NOMO-1 treated with dmso at 0.1 percent for 144 hours (cell line): Measurements from ENCODE around the gene MYL1.

Experiments used
- DNase-seq: peaks from one replicate; lab custom pipeline; 2025; ENCODE audit not compliant: unreplicated experiment; lab: John Stamatoyannopoulos, UW

MYL1 gene

DNA sequence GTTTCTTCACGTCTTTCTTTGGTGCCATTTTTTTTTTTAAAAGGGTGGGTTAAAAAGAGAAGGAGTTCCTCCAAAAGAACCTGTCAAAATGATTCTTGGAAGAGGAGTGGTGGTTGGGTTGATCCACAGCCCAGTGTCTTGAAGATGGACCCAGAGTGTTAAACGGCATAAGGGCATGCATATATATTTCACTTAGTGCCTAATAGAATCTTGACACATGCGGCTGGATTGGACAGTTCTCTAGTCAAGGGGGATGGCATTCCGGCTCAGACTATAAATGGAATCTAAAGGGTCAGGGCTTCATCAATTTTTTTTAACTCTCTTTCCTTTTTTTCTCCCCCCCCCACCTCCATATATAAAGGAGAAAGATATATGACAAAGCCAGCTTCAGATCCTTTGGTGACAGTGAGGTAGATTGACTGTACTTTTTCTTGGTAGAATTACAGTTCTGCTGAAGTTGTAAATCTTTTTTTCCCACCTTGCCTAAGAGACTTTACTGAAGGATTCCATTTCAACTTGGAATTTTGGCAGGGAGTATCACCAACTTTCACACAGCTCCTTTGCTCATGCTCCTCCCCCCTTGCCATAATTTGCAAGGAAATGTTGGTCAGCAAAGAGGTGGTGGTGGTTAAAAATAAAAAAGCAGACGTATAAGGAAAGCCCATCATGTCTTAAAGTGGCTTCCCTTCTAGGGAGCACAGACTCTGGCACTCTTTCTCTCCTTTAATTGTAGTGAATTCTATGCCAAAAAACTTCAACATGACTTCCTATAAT lies at the start of gene MYL1:
Gene MYL1, minus strand, starts transcription at position 160 of the 774 bp plus-strand sequence. Its CDS starts 132 bp downstream, at position 28.
- DNase-seq = no peak

DNA sequence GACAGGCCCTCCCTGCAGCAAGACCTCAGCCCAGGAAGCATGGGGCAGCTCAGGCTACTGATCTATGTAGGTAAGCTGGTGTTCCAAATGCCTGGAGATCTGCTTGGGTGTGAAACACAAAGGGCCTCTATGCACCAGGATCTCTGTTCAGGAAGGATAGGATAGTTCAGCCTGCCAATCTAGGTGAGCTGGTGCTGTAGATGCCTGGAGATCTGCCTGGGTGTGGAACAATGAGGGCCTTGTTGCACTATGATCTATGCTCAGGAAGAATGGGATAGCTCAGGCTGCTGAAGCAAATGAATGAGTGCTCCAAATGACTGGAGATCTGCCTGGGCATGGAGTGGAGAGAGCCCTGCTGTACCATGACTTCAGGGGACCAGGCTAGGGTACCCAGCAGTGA lies 48.9 kb upstream of the MYL1 start:
- DNase-seq = no peak

DNA sequence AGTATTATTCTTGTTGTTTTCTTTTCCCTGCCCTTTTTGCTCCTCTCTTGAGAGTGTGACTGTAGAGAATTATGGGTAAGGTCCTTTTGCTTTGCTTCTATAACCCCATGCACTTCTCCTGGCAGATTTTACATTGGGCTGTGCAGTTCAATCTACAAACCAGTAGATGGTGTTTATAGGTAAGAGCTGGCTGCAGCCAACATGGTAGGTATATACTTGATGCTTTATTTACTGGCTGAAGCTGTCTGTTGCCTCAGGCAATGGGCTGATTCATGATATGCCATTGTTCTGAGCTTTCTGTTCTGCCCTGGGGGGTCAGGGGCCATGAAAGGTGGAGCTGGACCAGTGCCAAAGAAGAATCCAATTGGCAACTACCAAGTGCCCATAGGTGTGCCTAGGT lies 48.3 kb upstream of the MYL1 start:
- DNase-seq = no peak

DNA sequence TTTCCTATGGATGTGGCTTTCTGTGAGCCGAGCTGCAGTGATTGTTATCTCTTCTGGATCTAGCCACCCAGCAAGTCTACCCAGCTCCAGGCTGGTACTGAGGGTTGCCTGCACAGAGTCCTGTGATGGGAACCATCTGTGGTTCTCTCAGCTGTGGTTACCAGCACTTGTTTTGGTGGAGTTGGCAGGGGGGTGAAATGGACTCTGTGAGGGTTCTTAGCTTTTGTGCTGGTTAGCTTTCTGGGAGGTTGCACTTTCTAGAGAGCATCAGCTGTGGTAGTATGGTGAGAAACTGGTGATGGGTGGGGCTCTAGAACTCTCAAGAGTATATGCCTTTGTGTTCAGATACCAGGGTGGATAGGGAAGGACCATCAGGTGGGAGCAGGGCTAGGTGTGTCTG lies 45.4 kb upstream of the MYL1 start:
- DNase-seq = no peak

DNA sequence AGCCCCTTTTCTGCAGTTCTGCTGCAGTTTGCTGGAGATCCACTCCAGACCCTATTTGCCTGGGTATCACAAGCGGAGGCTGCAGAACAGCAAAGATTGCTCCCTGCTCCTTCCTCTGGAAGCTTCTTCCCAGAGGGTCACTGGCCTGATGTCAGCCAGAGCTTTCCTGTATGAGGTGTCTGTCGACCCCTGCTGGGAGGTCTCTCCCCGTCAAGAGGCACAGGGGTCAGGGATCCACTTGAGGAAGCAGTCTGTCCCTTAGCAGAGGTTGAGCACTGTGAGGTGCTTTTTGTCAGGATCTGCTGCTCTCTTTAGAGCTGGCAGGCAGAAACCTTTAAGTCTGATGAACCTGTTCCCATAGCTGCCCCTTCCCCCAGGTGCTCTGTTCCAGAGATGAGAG lies 42.0 kb upstream of the MYL1 start:
- no peak for DNase-seq

DNA sequence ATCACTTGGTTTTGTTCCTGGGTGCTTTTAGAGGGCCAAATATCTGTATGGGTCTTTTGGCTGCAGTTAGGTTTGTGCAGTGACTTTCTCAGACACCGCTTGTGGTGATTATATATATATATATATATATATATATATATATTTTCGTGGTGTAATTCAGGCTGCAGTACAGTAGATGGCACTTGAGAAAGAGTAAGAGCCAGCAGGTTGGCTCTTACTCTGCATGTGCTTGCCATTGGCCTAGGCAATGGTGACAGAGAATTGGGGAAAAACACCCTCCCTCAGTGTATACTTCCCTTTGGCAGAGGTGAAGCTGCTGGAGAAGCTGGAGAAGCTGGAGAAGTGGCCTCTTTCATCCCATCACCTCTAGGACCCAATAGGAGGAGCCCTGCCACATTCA lies 22.2 kb upstream of the MYL1 start:
- DNase-seq = no peak

DNA sequence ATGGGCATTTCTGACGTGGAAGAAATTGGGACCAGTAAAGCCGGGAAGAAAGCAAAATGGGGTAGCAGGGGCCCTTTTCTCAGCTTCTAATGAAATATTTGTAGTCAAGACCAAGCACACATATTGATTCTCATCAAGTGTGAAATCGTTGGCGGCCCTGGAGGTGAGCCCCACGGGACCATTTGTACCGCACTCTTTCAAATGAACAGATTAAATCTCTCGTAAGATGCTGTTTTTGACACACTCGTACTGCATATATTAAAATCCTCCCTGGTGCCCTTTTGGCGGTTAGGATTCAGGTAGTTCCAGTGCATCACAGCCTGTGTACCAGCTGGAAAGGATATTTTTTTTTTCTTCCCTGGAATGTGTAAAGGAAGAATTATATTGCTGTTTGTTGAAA lies 9.9 kb upstream of the MYL1 start:
- DNase-seq = no peak

DNA sequence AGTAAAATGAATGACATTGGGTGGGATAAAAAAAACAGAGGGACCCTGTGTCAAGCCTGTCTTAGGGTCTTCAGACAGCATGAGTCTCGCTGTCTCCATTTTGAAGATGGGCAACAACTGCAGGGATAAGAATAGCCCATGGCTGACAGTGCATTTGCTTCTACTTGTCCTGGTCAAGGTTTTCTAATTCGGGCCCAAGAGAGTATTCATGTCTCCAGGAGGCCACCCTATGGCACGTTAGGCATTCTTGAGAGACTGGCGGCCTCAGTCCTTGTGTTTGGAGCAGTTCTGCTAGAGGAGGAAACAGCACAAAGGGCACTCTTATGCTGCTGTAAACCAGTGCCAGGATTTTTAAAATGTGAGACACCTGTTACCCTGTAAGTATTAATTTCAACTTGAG lies 9.5 kb upstream of the MYL1 start:
- DNase-seq = no peak

DNA sequence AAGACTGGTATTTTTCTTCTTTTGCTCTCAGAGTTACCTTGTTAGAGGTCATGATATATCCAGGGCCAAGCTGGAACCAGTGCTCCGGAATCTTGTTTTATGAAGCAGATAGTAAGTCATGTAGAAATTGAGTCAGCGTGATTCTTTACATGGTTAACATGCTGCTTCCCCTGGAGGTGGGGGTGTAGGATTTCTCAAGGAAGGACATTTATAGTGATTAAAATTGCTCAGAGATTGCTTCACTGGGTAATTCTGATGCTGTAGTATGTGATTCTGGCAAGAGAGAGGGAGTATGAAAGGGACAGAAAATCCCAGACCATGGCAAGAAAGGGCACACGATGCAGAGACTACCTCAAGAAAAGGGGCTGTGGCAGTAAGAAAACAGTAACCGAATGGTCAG lies 8.0 kb upstream of the MYL1 start:
- DNase-seq = no peak

DNA sequence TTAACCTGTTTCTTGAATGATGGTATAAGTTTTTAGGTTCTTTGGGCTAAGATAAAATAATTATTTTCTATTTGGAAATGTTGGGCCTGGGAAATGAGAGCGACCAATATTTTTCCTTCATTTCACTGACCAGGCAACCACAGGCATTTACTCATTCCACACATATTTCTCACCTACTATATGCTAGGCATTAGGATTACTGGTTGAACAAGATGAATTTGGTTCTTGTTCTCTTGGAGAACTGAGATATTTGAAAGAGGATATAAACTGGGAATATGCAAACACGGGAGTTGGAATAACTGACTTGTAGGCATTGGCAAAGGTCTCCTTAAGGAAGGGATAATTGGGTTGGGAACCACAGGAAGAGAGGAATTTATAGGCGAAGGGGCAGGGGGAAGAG lies 3.9 kb upstream of the MYL1 start:
- DNase-seq = no peak

DNA sequence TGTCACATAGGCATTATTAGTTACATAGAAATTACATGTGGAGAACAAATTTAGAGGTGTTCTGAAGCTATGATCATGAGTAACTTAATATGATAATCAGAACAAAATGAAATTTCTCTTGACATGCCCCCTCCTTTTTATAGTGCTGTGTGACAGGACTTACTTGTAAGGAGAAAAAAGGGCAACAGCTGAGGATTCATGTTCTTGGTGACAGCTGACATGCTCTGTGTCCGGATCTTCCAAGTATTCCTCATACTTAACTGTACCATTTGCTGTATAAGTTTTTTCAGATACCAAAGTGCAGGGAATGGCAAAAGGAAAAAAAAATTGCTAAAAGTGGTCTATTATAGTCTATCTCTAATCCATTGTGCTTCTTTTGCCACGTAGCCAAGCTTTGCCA lies 3.5 kb upstream of the MYL1 start:
- DNase-seq = no peak

DNA sequence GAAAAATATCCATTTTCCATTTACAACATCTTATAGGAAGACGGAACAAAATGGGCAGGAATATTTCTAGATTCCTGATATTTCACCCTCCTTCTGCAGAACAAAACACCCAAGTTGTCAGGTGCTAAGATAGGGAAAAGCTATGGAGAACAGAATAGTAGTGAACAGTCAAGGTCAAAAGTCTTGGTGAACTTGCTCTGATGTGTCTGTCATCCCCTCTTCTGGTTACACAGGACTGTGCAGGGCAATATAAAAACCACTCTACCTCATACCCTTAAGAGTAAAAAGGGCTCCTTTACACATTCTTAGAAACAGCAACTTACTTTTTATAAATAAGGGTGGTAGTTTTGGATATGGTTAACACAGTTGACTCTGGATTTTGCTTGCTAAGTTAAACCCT lies 4.4 kb downstream of the MYL1 start:
- DNase-seq = no peak

DNA sequence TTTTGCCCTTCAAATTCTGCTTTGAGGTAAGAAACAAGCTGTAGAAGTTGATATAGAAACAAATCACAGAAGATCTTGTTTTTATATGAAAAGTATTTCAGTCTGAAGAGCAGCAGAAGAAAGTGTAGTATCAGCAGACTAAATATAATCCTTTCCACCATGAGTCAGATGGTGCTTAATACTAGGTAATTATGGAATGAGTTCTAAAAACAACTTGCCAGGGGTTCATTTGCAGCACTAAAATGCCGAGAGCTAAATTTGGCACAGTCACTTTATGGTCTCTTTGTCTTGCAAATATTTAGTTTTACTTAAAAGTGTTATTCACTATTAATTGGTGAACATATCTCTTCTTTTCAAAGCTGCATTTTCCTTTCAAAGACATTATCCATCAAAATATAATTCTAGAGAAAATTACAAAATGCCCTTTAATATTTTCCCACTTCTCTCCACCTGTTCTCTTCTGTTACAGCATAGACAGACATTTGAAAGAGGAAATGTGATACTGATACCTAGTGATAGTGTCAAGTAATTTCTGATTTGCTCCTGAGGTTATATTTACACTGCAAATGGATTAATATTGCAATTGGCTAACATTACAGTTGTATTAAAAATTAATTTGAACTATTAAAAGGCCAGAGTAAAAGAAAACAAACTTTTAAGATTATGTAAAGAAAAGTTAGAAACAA lies 5.3 kb downstream of the MYL1 start:
- no peak for DNase-seq

DNA sequence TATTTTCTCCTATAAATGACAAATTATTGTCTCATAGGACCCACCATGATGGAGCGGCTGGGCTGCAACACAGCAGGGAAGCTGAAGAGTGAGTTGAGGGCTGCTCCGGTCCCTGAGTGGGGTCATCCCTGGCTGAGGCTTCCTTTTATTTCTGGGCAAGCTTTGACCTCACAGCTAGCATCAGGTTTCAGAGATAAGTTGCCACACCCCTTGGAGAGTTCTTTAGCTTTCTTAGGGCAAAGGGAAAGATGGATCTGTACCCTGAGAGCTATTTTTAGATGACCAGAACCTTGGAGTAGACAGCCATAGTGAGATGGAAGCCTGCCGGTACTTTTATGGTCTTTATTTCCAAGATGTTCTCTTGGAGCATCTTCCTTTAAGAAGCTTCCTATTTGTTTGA lies 11.5 kb downstream of the MYL1 start:
- no peak for DNase-seq

DNA sequence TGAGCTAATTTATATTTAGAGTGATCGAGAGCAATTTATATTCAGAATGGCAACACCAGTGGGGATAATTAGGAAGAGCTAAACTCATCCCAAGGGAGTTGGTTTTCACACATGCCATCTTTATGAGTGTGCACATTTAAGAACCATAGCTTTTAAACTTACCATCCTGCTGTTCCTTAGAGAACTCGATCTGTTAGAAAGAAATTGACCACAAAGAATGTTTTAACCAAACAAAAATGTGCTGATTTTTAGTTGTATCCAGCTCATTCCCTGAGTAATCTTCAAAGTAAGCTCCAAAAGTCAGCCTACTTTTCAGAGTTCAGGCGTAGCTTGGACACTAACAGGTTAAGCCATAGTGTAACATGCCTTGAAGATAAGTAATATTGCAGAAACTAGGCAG lies 12.6 kb downstream of the MYL1 start:
- DNase-seq = no peak

DNA sequence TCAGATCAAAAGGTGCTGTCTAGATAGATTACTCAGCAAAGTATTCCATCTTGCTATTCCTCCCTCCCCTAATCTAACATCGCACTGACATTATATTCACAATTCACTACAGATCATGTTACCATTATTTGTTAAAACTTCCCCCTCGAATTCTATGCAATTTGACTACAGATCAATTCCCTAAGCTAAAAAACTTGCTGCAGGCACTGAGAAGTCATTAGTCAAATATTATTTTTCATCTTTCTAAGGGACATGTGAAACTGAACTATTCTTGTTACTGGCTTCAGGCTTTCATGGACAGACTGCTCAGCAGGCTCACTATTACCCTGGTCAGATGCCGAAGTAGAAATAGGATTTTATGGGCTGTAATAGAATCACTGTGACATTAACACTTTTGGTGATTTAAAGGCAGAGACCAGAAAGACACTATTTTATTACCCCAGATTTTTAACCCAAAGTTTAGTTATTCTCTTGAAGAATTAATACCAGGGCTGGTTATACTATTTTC lies 15.1 kb downstream of the MYL1 start:
- no peak for DNase-seq

DNA sequence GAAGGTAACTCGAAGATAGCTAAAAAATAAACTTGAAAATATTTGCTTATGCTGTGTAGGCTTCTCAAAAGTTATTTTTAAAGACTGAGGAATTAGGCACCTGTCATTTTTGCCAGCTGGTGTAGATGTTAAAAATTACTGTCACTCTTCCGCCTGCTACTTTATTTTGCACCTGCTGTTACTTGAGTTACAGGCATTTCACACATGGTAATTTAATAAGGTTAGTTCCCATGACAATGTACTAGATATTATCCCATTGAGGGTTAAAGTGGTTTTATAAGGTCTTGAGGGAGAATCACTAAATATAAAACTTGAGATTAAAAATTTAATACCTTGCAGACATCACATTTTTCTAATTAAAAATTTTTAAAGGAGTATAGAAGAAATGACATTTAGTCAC lies 26.6 kb downstream of the MYL1 start:
- no peak for DNase-seq

DNA sequence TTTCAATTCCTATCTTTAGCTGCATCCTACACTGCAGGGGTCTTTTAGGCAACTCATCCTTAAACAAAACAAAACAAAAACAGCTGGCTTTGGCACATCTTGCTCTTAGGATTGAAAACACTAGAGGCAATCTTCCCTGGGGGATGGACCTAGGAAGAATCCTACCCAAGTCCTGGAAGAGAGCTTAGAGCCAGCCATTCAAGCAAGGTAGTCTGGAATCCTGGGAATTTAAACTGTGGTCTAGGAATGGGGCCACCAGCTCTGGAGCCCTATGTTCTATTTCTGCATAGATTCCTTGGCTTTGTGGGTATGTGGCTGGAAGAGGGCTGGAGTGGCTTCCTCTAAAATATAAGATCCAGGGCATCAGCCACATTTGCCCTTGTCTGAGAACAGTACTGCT lies 27.7 kb downstream of the MYL1 start:
- DNase-seq = no peak

DNA sequence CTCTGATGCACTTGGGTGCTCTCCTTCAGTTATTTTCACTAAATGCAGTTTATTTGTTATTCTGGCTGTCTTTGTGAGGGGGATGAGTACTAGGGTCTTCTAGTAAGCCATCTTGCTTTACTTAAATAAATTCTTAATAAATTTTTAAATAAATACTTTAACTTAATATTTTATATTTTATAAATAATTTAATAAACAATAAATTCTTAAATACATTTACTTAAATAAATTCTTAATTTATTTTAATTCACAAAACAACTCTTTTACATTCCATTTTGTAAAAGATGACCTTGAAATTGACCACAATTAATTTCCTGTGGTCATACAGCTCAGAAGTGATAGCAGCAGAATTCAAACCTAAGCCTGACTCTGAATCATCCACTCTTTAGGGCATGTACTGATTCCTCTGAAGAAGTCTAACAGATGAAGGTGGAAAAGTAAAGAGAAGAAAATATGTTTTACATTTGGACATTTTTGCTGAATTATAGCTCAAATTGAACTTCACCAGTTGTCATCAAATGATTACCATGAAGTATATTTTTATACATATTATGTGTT lies 28.8 kb downstream of the MYL1 start:
- DNase-seq = no peak

DNA sequence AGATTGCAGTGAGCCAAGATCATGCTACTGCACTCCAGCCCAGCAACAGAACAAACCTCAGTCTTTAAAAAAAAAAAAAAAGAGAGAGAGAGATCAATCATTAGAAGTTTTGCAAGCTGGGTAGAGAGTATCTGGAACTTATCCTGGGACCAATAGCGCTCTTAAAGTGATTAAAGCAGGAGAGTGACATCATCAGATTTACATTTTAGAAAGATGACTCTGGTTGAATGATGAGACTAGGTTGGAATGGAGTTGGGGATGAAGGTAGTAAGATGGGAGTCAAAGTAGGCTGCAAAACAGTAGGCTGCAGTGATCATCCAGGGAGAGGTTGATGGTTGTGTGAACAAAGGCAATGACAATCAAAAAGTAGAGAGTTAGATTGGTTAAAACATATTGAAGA lies 37.8 kb downstream of the MYL1 start:
- no peak for DNase-seq

DNA sequence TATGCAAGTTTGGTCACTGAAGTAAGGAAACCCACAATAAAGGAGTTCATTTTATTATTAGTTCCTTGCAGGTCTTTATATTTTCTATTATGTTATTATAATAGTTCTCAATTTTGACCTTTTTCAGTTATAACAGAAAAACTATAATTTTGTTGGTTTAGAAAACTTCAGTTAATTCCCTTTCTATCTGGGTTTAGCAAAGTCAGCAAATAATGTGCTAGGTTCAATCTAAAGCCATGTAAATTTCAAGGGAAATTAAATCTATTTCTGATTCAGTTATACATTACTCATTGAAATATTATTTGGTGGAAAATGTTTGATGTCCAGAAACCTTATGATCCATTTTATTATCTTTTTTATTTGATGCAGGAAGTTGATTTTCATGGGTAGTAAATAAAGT lies 43.7 kb downstream of the MYL1 start:
- DNase-seq = no peak

DNA sequence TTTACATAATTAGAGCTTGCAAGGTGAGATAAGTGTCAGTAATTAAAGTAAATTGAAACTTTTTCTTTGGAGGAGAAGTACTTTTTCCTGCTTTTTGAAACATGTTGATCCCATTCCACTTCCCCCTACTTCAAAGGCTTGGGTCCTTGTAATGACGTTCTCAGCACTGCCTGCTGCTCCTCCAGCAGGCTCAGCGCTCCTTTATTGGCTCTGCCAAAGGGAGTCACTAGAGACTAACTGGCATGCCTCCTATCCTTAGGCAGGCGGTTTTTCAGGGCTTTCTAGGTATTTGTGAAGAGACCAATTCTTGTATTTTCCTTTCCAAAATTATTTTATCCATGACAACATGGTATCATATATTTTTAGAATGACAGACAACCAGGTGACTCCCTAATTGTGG lies 45.8 kb downstream of the MYL1 start:
- no peak for DNase-seq
